K562 (cell line): ENCODE measurements around the gene MYO16.

Source experiments
- MAX ChIP-seq: sonication (generic); formaldehyde crosslinking; IDR thresholded peaks from 2 replicates; pipeline ENCODE4 v1.9.0; 2022; ENCODE audit warnings: mild to moderate bottlenecking, missing genetic modification reagents
- NFE2 ChIP-seq: IDR thresholded peaks from 2 replicates; pipeline ENCODE4 v1.6.1; 2014; ENCODE audit warnings: antibody characterized with exemption, low read depth
- RAD51 ChIP-seq: fragments of 450-650 bp; IDR thresholded peaks from 2 replicates; pipeline ENCODE4 v1.7.1; 2016; ENCODE audit warnings: low read depth, mild to moderate bottlenecking, borderline replicate concordance

DNA sequence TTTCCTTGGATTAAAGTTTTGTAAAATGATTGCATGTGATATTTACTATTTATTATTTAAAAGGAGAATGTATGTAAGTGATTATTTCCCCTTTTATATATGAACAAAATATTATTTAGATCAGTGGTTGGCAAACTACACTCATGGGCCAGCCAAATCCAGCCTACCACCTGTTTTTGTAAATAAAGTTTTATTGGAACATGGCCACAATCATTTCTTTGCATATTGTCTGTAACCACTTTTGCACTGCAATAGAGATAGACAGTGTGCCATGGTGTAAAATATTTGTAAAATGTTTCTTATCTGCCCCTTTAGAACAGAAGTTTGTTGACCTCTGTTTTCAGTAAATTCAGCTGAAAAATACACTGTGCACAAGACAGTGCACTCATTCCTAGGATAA lies 426.4 kb downstream of the MYO16 start:
- TF ChIP-seq NFE2 (no peak), MAX (no peak), RAD51 (no peak)
